Measurements from ENCODE around the gene NBPF15. TPM values are rescaled to one million over a fixed set of nuclear protein-coding genes. Genes with fewer than 3 reads are reported as not detected.
"Not testable (repeated sequence)": the region's sequence is repeated elsewhere in the genome, so short reads cannot be mapped to it uniquely, and the experiment has no call there.

Gene NBPF15
- total and polyA plus RNA-seq, 4 donors: 23.0 to 66.0 (median 33.6) TPM

DNA sequence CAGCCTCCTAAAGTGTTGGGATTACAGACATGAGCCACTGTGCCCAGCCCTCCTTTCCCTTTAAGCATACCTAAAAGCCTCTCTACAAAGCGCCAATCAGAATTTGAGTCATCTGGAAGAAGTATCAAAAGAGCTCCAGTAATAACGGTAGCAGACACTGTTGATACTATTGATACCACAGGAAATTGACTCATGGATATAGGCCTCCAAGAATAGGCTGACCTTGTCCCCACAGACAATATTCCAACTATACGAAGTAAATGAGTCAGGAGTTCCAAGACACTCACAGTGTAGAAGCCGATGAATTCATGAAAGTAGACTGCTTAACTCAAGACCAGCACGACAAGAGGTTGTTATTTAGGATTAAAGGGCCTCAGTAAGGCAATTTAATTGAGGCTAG is 58.7 kb downstream of the NBPF15 start:
- H3K4me3 ChIP-seq (ENCODE audit: low read length in 2 of 2); H3K4me1 ChIP-seq (ENCODE audit: control insufficient read depth in 1 of 2, insufficient read depth in 2 of 2, low read length in 2 of 2); H3K27ac ChIP-seq (ENCODE audit: low read depth in 1 of 2, low read length in 2 of 2); intact Hi-C loops (cut with DNase I); H3K9me3 ChIP-seq (ENCODE audit: control insufficient read depth, low read length); H3K36me3 ChIP-seq (ENCODE audit: control insufficient read depth in 1 of 2, insufficient read depth in 2 of 2, low read length in 1 of 2); ATAC-seq (ENCODE audit: low FRiP score); H3K27me3 ChIP-seq (ENCODE audit: control insufficient read depth in 1 of 2, insufficient read depth in 2 of 2, low read length in 1 of 2); DNase-seq: not testable (repeated sequence)
- 72 to 85% methylated on average over 4 to 5 of the region's 5 CpGs for WGBS, 2 donors

DNA sequence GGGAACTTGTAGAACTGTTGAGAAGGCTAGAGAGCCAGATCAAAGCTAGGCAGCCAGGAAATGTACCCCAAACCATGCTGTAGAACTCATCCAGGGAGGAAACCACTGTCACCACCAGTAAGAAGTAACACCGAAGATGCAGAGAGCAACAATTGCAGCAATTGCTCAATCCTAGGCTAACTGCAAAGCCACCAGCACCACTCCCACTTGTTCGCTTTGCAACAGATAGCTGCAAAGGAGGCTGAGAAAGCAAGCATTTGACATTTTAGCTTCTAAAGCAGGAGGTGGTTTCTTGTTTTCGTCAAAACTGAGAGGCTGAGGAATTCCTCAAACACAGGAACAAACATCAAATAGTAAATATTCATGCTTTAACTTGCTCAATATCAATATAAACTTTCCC is 89.8 kb downstream of the NBPF15 start:
- H3K27ac ChIP-seq (ENCODE audit: low read depth in 1 of 2, low read length in 2 of 2); DNase-seq; H3K9me3 ChIP-seq (ENCODE audit: control insufficient read depth, low read length); H3K36me3 ChIP-seq (ENCODE audit: control insufficient read depth in 1 of 2, insufficient read depth in 2 of 2, low read length in 1 of 2); H3K27me3 ChIP-seq (ENCODE audit: control insufficient read depth in 1 of 2, insufficient read depth in 2 of 2, low read length in 1 of 2); H3K4me3 ChIP-seq (ENCODE audit: low read length in 2 of 2); ATAC-seq (ENCODE audit: low FRiP score); H3K4me1 ChIP-seq (ENCODE audit: control insufficient read depth in 1 of 2, insufficient read depth in 2 of 2, low read length in 2 of 2); intact Hi-C loops (cut with DNase I): not testable (repeated sequence)
- no CpG with 5 or more reads among the region's 3 CpGs for WGBS, 2 donors

Other genes starting within 250 kb of the NBPF15 start
- not detected for gene PPIAL4E, start 88.0 kb downstream of the NBPF15 start, total RNA-seq
- not detected for gene PPIAL4E, start 88.0 kb downstream of the NBPF15 start, polyA plus RNA-seq
- gene PPIAL4F, start 131.2 kb upstream of the NBPF15 start, total RNA-seq: not detected
- not detected for gene PPIAL4F, start 131.2 kb upstream of the NBPF15 start, polyA plus RNA-seq

Data from aorta (tissue), 5 donors.